SK-N-SH treated with all-trans-retinoic acid at 6 μM for 48 hours (cell line): ENCODE data around the gene FAN1.

Experiments
- ATAC-seq: fragments of 200-7000 bp; cut with Tn5 transposase; 3 replicates; pipeline ENCODE4 v1.9.1; 2020; ENCODE audit warnings: mild to moderate bottlenecking, moderate library complexity
- ARNTL ChIP-seq: fragments of 450-650 bp; formaldehyde crosslinking; IDR thresholded peaks from 2 replicates; pipeline ENCODE4 v1.5.0; 2020; ENCODE audit warnings: low read depth, mild to moderate bottlenecking, moderate library complexity, borderline replicate concordance
- BACH2 ChIP-seq: fragments of 250-450 bp; sonication (Bioruptor Pico); IDR thresholded peaks from 2 replicates; pipeline ENCODE4 v1.9.0; 2021; ENCODE audit warnings: mild to moderate bottlenecking, borderline replicate concordance
- CREB5 ChIP-seq: fragments of 250-450 bp; sonication (Bioruptor Pico); IDR thresholded peaks from 2 replicates; pipeline ENCODE4 v1.5.1; 2020; ENCODE audit warnings: low read depth, mild to moderate bottlenecking, moderate library complexity
- CSDC2 ChIP-seq: fragments of 250-450 bp; sonication (Bioruptor Pico); IDR thresholded peaks from 2 replicates; pipeline ENCODE4 v1.5.0; 2020; ENCODE audit warnings: mild to moderate bottlenecking, moderate library complexity
- ESRRG ChIP-seq: fragments of 250-450 bp; sonication (Bioruptor Pico); IDR thresholded peaks from 2 replicates; pipeline ENCODE4 v1.6.1; 2021; ENCODE audit warnings: mild to moderate bottlenecking
- GLIS3 ChIP-seq: fragments of 250-450 bp; sonication (Bioruptor Pico); IDR thresholded peaks from 2 replicates; pipeline ENCODE4 v1.5.0; 2020; ENCODE audit warnings: mild to moderate bottlenecking, moderate library complexity
- ISL1 ChIP-seq: fragments of 250-450 bp; sonication (Bioruptor Pico); IDR thresholded peaks from 2 replicates; pipeline ENCODE4 v2.1.2; 2022; ENCODE audit warnings: mild to moderate bottlenecking, moderate library complexity
- OSR1 ChIP-seq: fragments of 250-450 bp; sonication (Bioruptor Pico); IDR thresholded peaks from 2 replicates; pipeline ENCODE4 v1.8.0; 2022; ENCODE audit warnings: moderate library complexity, mild to moderate bottlenecking, inconsistent platforms
- PATZ1 ChIP-seq: fragments of 250-450 bp; sonication (Bioruptor Pico); IDR thresholded peaks from 2 replicates; pipeline ENCODE4 v1.8.0; 2020; ENCODE audit warnings: mild to moderate bottlenecking, moderate library complexity, borderline replicate concordance
- POU6F1 ChIP-seq: fragments of 250-450 bp; sonication (Bioruptor Pico); IDR thresholded peaks from 2 replicates; pipeline ENCODE4 v1.8.0; 2021; ENCODE audit warnings: low read depth, mild to moderate bottlenecking, moderate library complexity, borderline replicate concordance
- PPARA ChIP-seq: fragments of 250-450 bp; sonication (Bioruptor Pico); IDR thresholded peaks from 2 replicates; pipeline ENCODE4 v1.5.0; 2020; ENCODE audit warnings: mild to moderate bottlenecking, borderline replicate concordance
- SNAI2 ChIP-seq: fragments of 250-450 bp; sonication (Bioruptor Pico); IDR thresholded peaks from 2 replicates; pipeline ENCODE4 v1.5.0; 2020; ENCODE audit warnings: mild to moderate bottlenecking, moderate library complexity
- TCF4 ChIP-seq: fragments of 250-450 bp; sonication (Bioruptor Pico); IDR thresholded peaks from 2 replicates; pipeline ENCODE4 v1.8.0; 2021; ENCODE audit warnings: mild to moderate bottlenecking, moderate library complexity, borderline replicate concordance
- TOX ChIP-seq: fragments of 250-450 bp; sonication (Bioruptor Pico); IDR thresholded peaks from 2 replicates; pipeline ENCODE4 v1.8.0; 2021; ENCODE audit warnings: mild to moderate bottlenecking, moderate library complexity, borderline replicate concordance
- ZFP3 ChIP-seq: fragments of 250-450 bp; sonication (Bioruptor Pico); IDR thresholded peaks from 2 replicates; pipeline ENCODE4 v1.5.0; 2020; ENCODE audit warnings: mild to moderate bottlenecking, moderate library complexity
- ZFP30 ChIP-seq: fragments of 450-650 bp; formaldehyde crosslinking; IDR thresholded peaks from 2 replicates; pipeline ENCODE4 v1.5.0; 2022; ENCODE audit warnings: mild to moderate bottlenecking, moderate library complexity
- ZNF565 ChIP-seq: fragments of 450-650 bp; formaldehyde crosslinking; conservative IDR thresholded peaks from 2 replicates; pipeline ENCODE4 v1.5.0; 2020; ENCODE audit warnings: low read depth, mild to moderate bottlenecking, moderate library complexity
- ZNF8 ChIP-seq: fragments of 450-650 bp; formaldehyde crosslinking; IDR thresholded peaks from 2 replicates; pipeline ENCODE4 v1.5.0; 2020; ENCODE audit warnings: mild to moderate bottlenecking, moderate library complexity

The FAN1 gene

GRCh38 chr15:30990446-30991254, 86.9 kb downstream of the FAN1 start:
- no peak for ATAC-seq
- TF ChIP-seq PPARA (CRISPR knock-in tag) (no peak), BACH2 (CRISPR knock-in tag) (no peak), ZNF565 (CRISPR knock-in tag) (no peak), ZFP30 (CRISPR knock-in tag) (no peak), OSR1 (CRISPR knock-in tag) (no peak), ARNTL (CRISPR knock-in tag) (no peak), SNAI2 (CRISPR knock-in tag) (no peak), GLIS3 (no peak), PATZ1 (no peak), CSDC2 (CRISPR knock-in tag) (no peak), TCF4 (no peak), POU6F1 (no peak), CREB5 (CRISPR knock-in tag) (no peak), ISL1 (CRISPR knock-in tag) (no peak)

- TF ChIP-seq ZNF8 (no peak), TOX (CRISPR knock-in tag) (no peak), POU6F1 (no peak), ZFP3 (0 out of 2 replicates have a peak, but pooled peaks have one; percentile 9), ESRRG (CRISPR knock-in tag) (no peak), PATZ1 (no peak), CREB5 (CRISPR knock-in tag) (no peak)
- peak; percentile 92 for ATAC-seq
Measured at GRCh38 chr15:30991255-30992235, 87.8 kb downstream of the FAN1 start, which contains the start of gene MTMR10. MTMR10 (minus strand) TSS chr15:30991628; CDS start chr15:30991506, 122 bp downstream.
